Fibroblast of lung (primary cell): ENCODE measurements around the gene TRUB2. TPM values are rescaled to one million over a fixed set of nuclear protein-coding genes. Genes with fewer than 3 reads are reported as not detected.

Experiments used
- DNase-seq, 2 donors: peaks; one replicate each; pipeline versions ENCODE4 v3.0.0 to v3.0.0-alpha.2; 2010; ENCODE audit warnings: low read depth in 2 of 2
- H2AFZ ChIP-seq: 2 replicates; pipeline ENCODE4 v1.5.1; 2012; ENCODE audit warnings: low read length, control low read depth, inconsistent platforms
- H3K27ac ChIP-seq: 2 replicates; pipeline ENCODE4 v1.5.1; 2011; ENCODE audit warnings: low read length, control low read depth; ENCODE audit not compliant: insufficient read depth
- H3K27me3 ChIP-seq: 2 replicates; pipeline ENCODE4 v1.5.1; 2011; ENCODE audit warnings: mild to moderate bottlenecking, low read length; ENCODE audit not compliant: control insufficient read depth, insufficient read depth
- H3K36me3 ChIP-seq: 2 replicates; pipeline ENCODE4 v1.5.1; 2011; ENCODE audit warnings: low read length; ENCODE audit not compliant: control insufficient read depth, insufficient read depth
- H3K4me1 ChIP-seq: 2 replicates; pipeline ENCODE4 v1.5.1; 2011; ENCODE audit warnings: low read length; ENCODE audit not compliant: control insufficient read depth, insufficient read depth; ENCODE audit errors: extremely low read depth
- H3K4me2 ChIP-seq: 2 replicates; pipeline ENCODE4 v1.5.1; 2011; ENCODE audit warnings: low read length, control low read depth; ENCODE audit not compliant: insufficient read depth; ENCODE audit errors: extremely low read depth
- H3K4me3 ChIP-seq, 4 experiments: fragments of 200-600 bp in 1 of 4; sonication (generic) in 1 of 4; replicated peaks in 1 of 4; 2 replicates each; pipeline ENCODE4 v1.5.1; 2011 to 2016; ENCODE audit warnings: low read length in 4 of 4, low read depth in 3 of 4, mild to moderate bottlenecking in 3 of 4, control low read depth in 2 of 4, inconsistent platforms in 1 of 4, mixed read lengths in 1 of 4; ENCODE audit not compliant: insufficient read depth in 1 of 4; ENCODE audit errors: control extremely low read depth in 1 of 4
- H3K79me2 ChIP-seq: 2 replicates; pipeline ENCODE4 v1.5.1; 2012; ENCODE audit warnings: mild to moderate bottlenecking, low read length, inconsistent platforms; ENCODE audit not compliant: control insufficient read depth, insufficient read depth
- H3K9ac ChIP-seq: 2 replicates; pipeline ENCODE4 v1.5.1; 2011; ENCODE audit warnings: mild to moderate bottlenecking, low read length, control low read depth; ENCODE audit not compliant: insufficient read depth
- H3K9me3 ChIP-seq: 2 replicates; pipeline ENCODE4 v1.5.1; 2012; ENCODE audit warnings: low read depth, low read length; ENCODE audit not compliant: control insufficient read depth, insufficient read depth
- H4K20me1 ChIP-seq: 2 replicates; pipeline ENCODE4 v1.5.1; 2011; ENCODE audit warnings: low read length; ENCODE audit not compliant: control insufficient read depth, insufficient read depth; ENCODE audit errors: extremely low read depth
- CTCF ChIP-seq, 2 donors: IDR thresholded peaks in 1 of 2; conservative IDR thresholded peaks in 1 of 2; 1 replicate in 1 of 2; 2 replicates in 1 of 2; pipeline ENCODE4 v1.5.1; 2011 to 2012; ENCODE audit warnings: low read length in 2 of 2, control low read depth in 1 of 2, inconsistent platforms in 1 of 2, low read depth in 1 of 2, mild to moderate bottlenecking in 1 of 2
- EZH2 ChIP-seq: IDR thresholded peaks from 2 replicates; pipeline ENCODE4 v1.5.1; 2012; ENCODE audit warnings: low read length, control low read depth, mild to moderate bottlenecking; ENCODE audit errors: missing control alignments
- polyA plus RNA-seq, 2 donors: library from polyadenylated mRNA; depleted of rRNA in 1 of 2; stranded (reverse) in 1 of 2; unstranded in 1 of 2; fragments of >200 nt; gene quantifications; 2 replicates each; pipeline ENCODE4 v1.2.1, GENCODE V29; 2011 to 2012; ENCODE audit warnings: missing spikeins in 1 of 2
- total RNA-seq: library from RNA; depleted of rRNA; stranded (reverse); fragments of >200 nt; gene quantifications from 2 replicates; pipeline ENCODE4 v1.2.1, GENCODE V29; 2014

Gene TRUB2
- total and polyA plus RNA-seq, 2 donors (not counting 1 experiment from before 2014, with no cell fraction given), result 10.4 to 22.6 TPM

GRCh38 chr9:128276008-128276573, 46.2 kb downstream of the TRUB2 start, which contains the start of gene SWI5:
Gene SWI5 (plus strand): TSS chr9:128276276.
- H3K4me2 ChIP-seq, result peak within 1 kb of the TSS; percentile 97
- peaks cover 4% of the 10 kb centered on the region for H3K4me1 ChIP-seq
- H3K4me3 ChIP-seq, result peak within 1 kb of the TSS; percentile 86 to 99 (median 97)
- peak within 1 kb of the TSS; percentile 81 for H2AFZ ChIP-seq
- no peaks in the 10 kb centered on the region for H4K20me1 ChIP-seq
- DNase-seq, result peak; percentile 95 to 100
- H3K27me3 ChIP-seq, result no peaks in the 10 kb centered on the region
- peak within 1 kb of the TSS; percentile 97 for H3K9ac ChIP-seq
- H3K36me3 ChIP-seq, result peaks cover 13% of the 10 kb centered on the region
- no peaks in the 10 kb centered on the region for H3K9me3 ChIP-seq
- peaks cover 31% of the 10 kb centered on the region for H3K79me2 ChIP-seq
- TF ChIP-seq CTCF (conservative IDR thresholded peaks at IDR 0.05 in 1 of 2, IDR thresholded peaks at IDR 0.05 in 1 of 2; ENCODE audit: low read depth in 1 of 2, low read length in 2 of 2) (no peak), EZH2 (no peak)
- peak within 1 kb of the TSS; percentile 96 for H3K27ac ChIP-seq

- Histone ChIP-seq H3K4me2 (peak within 1 kb of the TSS; percentile 97), H2AFZ (peak within 1 kb of the TSS; percentile 81), H3K4me1 (peaks cover 4% of the 10 kb centered on the region), H3K79me2 (peaks cover 31% of the 10 kb centered on the region), H3K36me3 (peaks cover 15% of the 10 kb centered on the region), H4K20me1 (no peaks in the 10 kb centered on the region), H3K9ac (peak within 1 kb of the TSS; percentile 97), H3K27ac (peak within 1 kb of the TSS; percentile 96), H3K4me3 (peak within 1 kb of the TSS; percentile 86 to 99 (median 97)), H3K27me3 (no peaks in the 10 kb centered on the region), H3K9me3 (no peaks in the 10 kb centered on the region)
- TF ChIP-seq CTCF (conservative IDR thresholded peaks at IDR 0.05 in 1 of 2, IDR thresholded peaks at IDR 0.05 in 1 of 2; ENCODE audit: low read depth in 1 of 2, low read length in 2 of 2) (no peak), EZH2 (no peak)
- peak; percentile 64 to 71 for DNase-seq
Observed at GRCh38 chr9:128275198-128276007, 46.8 kb downstream of the TRUB2 start, which contains the start of gene GOLGA2. Gene GOLGA2 (minus strand): TSS chr9:128276007. CDS start chr9:128275976, 31 bp downstream.

- peak overlapping the region; percentile 89 for H3K4me2 ChIP-seq
- H3K9me3 ChIP-seq, result no peaks in the 10 kb centered on the region
- DNase-seq, result no peak
- H2AFZ ChIP-seq, result no peak overlapping the region
- H3K9ac ChIP-seq, result no peak overlapping the region
- peaks cover 31% of the 10 kb centered on the region for H3K79me2 ChIP-seq
- H3K27me3 ChIP-seq, result no peaks in the 10 kb centered on the region
- TF ChIP-seq CTCF (conservative IDR thresholded peaks at IDR 0.05 in 1 of 2, IDR thresholded peaks at IDR 0.05 in 1 of 2; ENCODE audit: low read depth in 1 of 2, low read length in 2 of 2), result no peak
- TF ChIP-seq EZH2, result no peak
- H3K4me3 ChIP-seq, result peak overlapping the region; percentile 78 to 99 (median 97)
- H3K36me3 ChIP-seq, result peaks cover 18% of the 10 kb centered on the region
- H3K4me1 ChIP-seq, result peaks cover 4% of the 10 kb centered on the region
- no peak overlapping the region for H3K27ac ChIP-seq
- no peaks in the 10 kb centered on the region for H4K20me1 ChIP-seq
Observed at GRCh38 chr9:128274245-128274644, 48.0 kb downstream of the TRUB2 start.
